MCF 10A (cell line): ENCODE results near the gene DLEC1. TPM values are rescaled to one million over a fixed set of nuclear protein-coding genes. Genes with fewer than 3 reads are reported as not detected.

Experiments
- BruUV-seq: library from RNA; stranded (reverse); fragments of 400-500 nt; replicated peaks from 2 replicates; lab custom pipeline; 2021; lab: Mats Ljungman, UMichigan
- CTCF ChIA-PET: fragments of 300-600 bp; sonication (Branson Sonifier 250); formaldehyde crosslinking; extraction: SDS; loops from one replicate; lab custom pipeline; 2021; ENCODE audit warnings: antibody characterized with exemption, inconsistent platforms; lab: Yijun Ruan, JAX
- POLR2A ChIA-PET: fragments of 300-600, 350-650 bp; sonication (Branson Sonifier 250); formaldehyde crosslinking; extraction: SDS; loops from one replicate; lab custom pipeline; 2020; ENCODE audit warnings: antibody characterized with exemption, inconsistent platforms; lab: Yijun Ruan, JAX
- DNase-seq: peaks from one replicate; pipeline ENCODE4 v3.0.0-alpha.2; 2018; ENCODE audit not compliant: unreplicated experiment
- H3K27ac Mint-ChIP-seq: one replicate; pipeline ENCODE4 v1.8.0; 2022; ENCODE audit warnings: mild to moderate bottlenecking, low read depth, mixed read lengths; ENCODE audit not compliant: unreplicated experiment
- H3K27me3 Mint-ChIP-seq: one replicate; pipeline ENCODE4 v1.8.0; 2022; ENCODE audit warnings: mixed read lengths; ENCODE audit not compliant: insufficient read depth, unreplicated experiment
- H3K36me3 Mint-ChIP-seq: one replicate; pipeline ENCODE4 v1.8.0; 2022; ENCODE audit warnings: mild to moderate bottlenecking, moderate library complexity, mixed read lengths; ENCODE audit not compliant: insufficient read depth, unreplicated experiment
- H3K4me1 Mint-ChIP-seq: one replicate; pipeline ENCODE4 v1.8.0; 2022; ENCODE audit warnings: mixed read lengths; ENCODE audit not compliant: insufficient read depth, unreplicated experiment
- H3K4me3 Mint-ChIP-seq: one replicate; pipeline ENCODE4 v1.8.0; 2022; ENCODE audit warnings: mild to moderate bottlenecking, moderate library complexity, mixed read lengths; ENCODE audit not compliant: unreplicated experiment
- H3K9me3 Mint-ChIP-seq: one replicate; pipeline ENCODE4 v1.8.0; 2022; ENCODE audit warnings: mixed read lengths; ENCODE audit not compliant: unreplicated experiment
- CTCF ChIP-seq: fragments of 200-600 bp; IDR thresholded peaks from one replicate; pipeline ENCODE4 v1.8.0; 2022; ENCODE audit warnings: antibody characterized with exemption, mild to moderate bottlenecking; ENCODE audit not compliant: unreplicated experiment
- intact Hi-C: fragments of 100-400 bp; cut with micrococcal nuclease; formaldehyde crosslinking; loops from 2 replicates; pipeline ENCODE4 v1.14.1; 2022
- total RNA-seq: library from RNA; stranded (reverse); gene quantifications from 2 replicates; pipeline ENCODE4 v1.2.3, GENCODE V29; 2022

Gene DLEC1
- total RNA-seq, 1 experiment from 2014 or later: 1.3 TPM

GRCh38 chr3:38111696-38112377 lies 72.8 kb downstream of the DLEC1 start:
- no peak for DNase-seq
- Mint-ChIP-seq H3K27ac (no peak overlapping the region), H3K4me1 (no peaks in the 10 kb centered on the region), H3K36me3 (no peaks in the 10 kb centered on the region), H3K9me3 (no peaks in the 10 kb centered on the region), H3K4me3 (no peak overlapping the region), H3K27me3 (peaks cover 12% of the 10 kb centered on the region)
- no TSS peak for BruUV-seq
- CTCF ChIA-PET: interaction anchor here (0.6 kb wide), 2 partner anchors 87 to 845 kb away, joined by 3 to 5 read pairs; no protein-coding TSS in a partner anchor
- intact Hi-C loops: no loop called here
- no peak for TF ChIP-seq CTCF
- POLR2A ChIA-PET: interaction anchor here (0.6 kb wide), 1 partner anchor 99 kb away, joined by 3 read pairs; no protein-coding TSS in a partner anchor

- H3K4me1 Mint-ChIP-seq: no peaks in the 10 kb centered on the region
- POLR2A ChIA-PET: no interaction called here
- intact Hi-C loops: no loop called here
- peaks cover 12% of the 10 kb centered on the region for H3K27me3 Mint-ChIP-seq
- H3K4me3 Mint-ChIP-seq: no peak overlapping the region
- no TSS peak for BruUV-seq
- no peak for TF ChIP-seq CTCF
- peaks cover 4% of the 10 kb centered on the region for H3K36me3 Mint-ChIP-seq
- H3K27ac Mint-ChIP-seq: no peak overlapping the region
- CTCF ChIA-PET: interaction anchor here (0.7 kb wide), 1 partner anchor 11 kb away, joined by 4 read pairs; no protein-coding TSS in a partner anchor
- no peaks in the 10 kb centered on the region for H3K9me3 Mint-ChIP-seq
- no peak for DNase-seq
Observed at GRCh38 chr3:38112378-38112761, 73.4 kb downstream of the DLEC1 start.

- ChIA-PET POLR2A (interaction anchor here (1.1 kb wide), 1 partner anchor 102 kb away, joined by 3 read pairs; no protein-coding TSS in a partner anchor), CTCF (interaction anchor here (0.6 kb wide), 1 partner anchor 1298 kb away, joined by 3 read pairs; no protein-coding TSS in a partner anchor)
- Mint-ChIP-seq H3K4me3 (no peak overlapping the region), H3K27me3 (peaks cover 12% of the 10 kb centered on the region), H3K9me3 (no peaks in the 10 kb centered on the region), H3K27ac (no peak overlapping the region), H3K4me1 (no peaks in the 10 kb centered on the region), H3K36me3 (peaks cover 6% of the 10 kb centered on the region)
- intact Hi-C loops: no loop called here
- BruUV-seq: no TSS peak
- no peak for DNase-seq
- no peak for TF ChIP-seq CTCF
Observed at GRCh38 chr3:38114052-38114874, 75.3 kb downstream of the DLEC1 start.
